Endothelial cell of umbilical vein (primary cell): ENCODE results near the gene HOXD4. TPM values are rescaled to one million over a fixed set of nuclear protein-coding genes. Genes with fewer than 3 reads are reported as not detected.

Source experiments
- BruUV-seq: library from RNA; stranded (reverse); fragments of 400-500 nt; replicated peaks from 2 replicates; lab custom pipeline; 2021; lab: Mats Ljungman, UMichigan
- CTCF ChIA-PET: fragments of 300-600, 350-600 bp; sonication (Branson Sonifier 250); formaldehyde crosslinking; loops from one replicate; lab custom pipeline; 2021; ENCODE audit warnings: antibody characterized with exemption, inconsistent platforms; lab: Charles Lee
- POLR2A ChIA-PET: fragments of 300-600, 350-600 bp; sonication (Branson Sonifier 250); formaldehyde crosslinking; loops from one replicate; lab custom pipeline; 2021; ENCODE audit warnings: antibody characterized with exemption, inconsistent platforms; lab: Charles Lee
- DNase-seq: peaks from one replicate; pipeline ENCODE4 v3.0.0-alpha.2; 2011; ENCODE audit warnings: low read depth, low spot score
- FAIRE-seq: peaks from 2 replicates; lab custom pipeline; 2011; peaks lifted over from hg19 to GRCh38; lab: Jason Lieb, UNC
- H2AFZ ChIP-seq: 2 replicates; pipeline ENCODE4 v1.6.0; 2012; ENCODE audit warnings: low read depth, low read length, control low read depth, inconsistent platforms
- H3K27ac ChIP-seq: 2 replicates; pipeline ENCODE4 v1.5.1; 2011; ENCODE audit warnings: low read depth, mild to moderate bottlenecking, control low read depth, low read length, moderate library complexity; ENCODE audit not compliant: insufficient read depth
- H3K27me3 ChIP-seq, 2 experiments: 2 replicates each; pipeline versions ENCODE4 v1.6.0 to v1.6.1; 2011; ENCODE audit warnings: low read length in 2 of 2, mixed read lengths in 1 of 2; ENCODE audit not compliant: control insufficient read depth in 2 of 2, insufficient read depth in 2 of 2
- H3K36me3 ChIP-seq, 2 experiments: 2 replicates in 1 of 2; 3 replicates in 1 of 2; pipeline ENCODE4 v1.5.1; 2011; ENCODE audit warnings: low read length in 2 of 2, mild to moderate bottlenecking in 1 of 2, moderate library complexity in 1 of 2; ENCODE audit not compliant: control insufficient read depth in 2 of 2, insufficient read depth in 2 of 2; ENCODE audit errors: extremely low read depth in 1 of 2
- H3K4me1 ChIP-seq: 3 replicates; pipeline ENCODE4 v1.5.1; 2011; ENCODE audit warnings: mild to moderate bottlenecking, low read length; ENCODE audit not compliant: control insufficient read depth, insufficient read depth; ENCODE audit errors: extremely low read depth
- H3K4me2 ChIP-seq: 2 replicates; pipeline ENCODE4 v1.6.1; 2011; ENCODE audit warnings: low read length, control low read depth, mixed read lengths; ENCODE audit not compliant: insufficient read depth
- H3K4me3 ChIP-seq, 3 experiments: fragments of 200-600 bp in 1 of 3; sonication (generic), shearing (Covaris generic) in 1 of 3; replicated peaks in 1 of 3; 2 replicates each; pipeline ENCODE4 v1.5.1; 2011 to 2016; ENCODE audit warnings: control low read depth in 3 of 3, low read length in 3 of 3, mild to moderate bottlenecking in 2 of 3, inconsistent platforms in 1 of 3, low read depth in 1 of 3, moderate library complexity in 1 of 3; ENCODE audit not compliant: insufficient read depth in 1 of 3
- H3K79me2 ChIP-seq: 2 replicates; pipeline ENCODE4 v1.6.0; 2012; ENCODE audit warnings: low read length, inconsistent platforms; ENCODE audit not compliant: control insufficient read depth, insufficient read depth
- H3K9ac ChIP-seq: replicated peaks from 2 replicates; pipeline ENCODE3; 2011; ENCODE audit warnings: low read length, control low read depth; ENCODE audit not compliant: insufficient read depth; ENCODE audit errors: extremely low read depth
- H3K9me1 ChIP-seq: replicated peaks from 3 replicates; pipeline ENCODE4 v1.6.0; 2011; ENCODE audit warnings: mild to moderate bottlenecking, low read length; ENCODE audit not compliant: control insufficient read depth, insufficient read depth; ENCODE audit errors: extremely low read depth
- H3K9me3 ChIP-seq: replicated peaks from 2 replicates; pipeline ENCODE4 v1.5.1; 2012; ENCODE audit warnings: low read length, inconsistent platforms; ENCODE audit not compliant: control insufficient read depth, insufficient read depth
- H4K20me1 ChIP-seq: replicated peaks from 2 replicates; pipeline ENCODE3; 2011; ENCODE audit warnings: mild to moderate bottlenecking, low read length; ENCODE audit not compliant: control insufficient read depth, insufficient read depth; ENCODE audit errors: extremely low read depth
- CTCF ChIP-seq, 2 donors: IDR thresholded peaks; 1 replicate in 1 of 2; 2 replicates in 1 of 2; pipeline ENCODE4 v1.5.1; 2011; ENCODE audit warnings: low read length in 2 of 2, mild to moderate bottlenecking in 2 of 2, moderate library complexity in 2 of 2, control low read depth in 1 of 2, inconsistent platforms in 1 of 2, low read depth in 1 of 2; ENCODE audit not compliant: insufficient read depth in 1 of 2; ENCODE audit errors: extremely low read depth in 1 of 2
- EZH2 ChIP-seq: IDR thresholded peaks from 2 replicates; pipeline ENCODE4 v1.6.1; 2012; ENCODE audit warnings: borderline replicate concordance, low read depth, mild to moderate bottlenecking, moderate library complexity, low read length, inconsistent platforms; ENCODE audit not compliant: severe bottlenecking
- FOS ChIP-seq: IDR thresholded peaks from 2 replicates; pipeline ENCODE4 v1.6.1; 2011; ENCODE audit warnings: mild to moderate bottlenecking, low read length, moderate library complexity, borderline replicate concordance; ENCODE audit not compliant: insufficient read depth
- GATA2 ChIP-seq: IDR thresholded peaks from 2 replicates; pipeline ENCODE4 v1.7.0; 2011; ENCODE audit warnings: low read depth, mild to moderate bottlenecking, moderate library complexity, mixed read lengths, low read length; ENCODE audit not compliant: insufficient read length, insufficient read depth
- JUN ChIP-seq: IDR thresholded peaks from 2 replicates; pipeline ENCODE4 v1.6.1; 2011; ENCODE audit warnings: borderline replicate concordance, low read depth; ENCODE audit not compliant: insufficient read length, insufficient read depth
- MAX ChIP-seq: IDR thresholded peaks from 2 replicates; pipeline ENCODE4 v1.6.1; 2011; ENCODE audit not compliant: insufficient read depth, insufficient read length
- MYC ChIP-seq: IDR thresholded peaks from one replicate; pipeline ENCODE4 v1.6.1; 2011; ENCODE audit warnings: mild to moderate bottlenecking, low read depth, low read length
- POLR2A ChIP-seq: IDR thresholded peaks from 2 replicates; pipeline ENCODE4 v1.6.1; 2012; ENCODE audit warnings: low read depth, mild to moderate bottlenecking, control low read depth, low read length
- POLR2AphosphoS5 ChIP-seq: IDR thresholded peaks from 2 replicates; pipeline ENCODE4 v1.6.1; 2012; ENCODE audit warnings: low read depth, mild to moderate bottlenecking, control low read depth, low read length, moderate library complexity; ENCODE audit not compliant: insufficient read depth
- dilution Hi-C: fragments of 300-500 bp; cut with MboI; formaldehyde crosslinking; loops from one replicate; pipeline ENCODE4 v1.15.0; 2019; ENCODE audit warnings: low sequenced_read_pairs; ENCODE audit not compliant: extremely low pct_ligation_motif_present
- intact Hi-C: fragments of 100-400 bp; cut with micrococcal nuclease; formaldehyde crosslinking; loops from one replicate; pipeline ENCODE4 v1.10.0; 2022
- polyA plus RNA-seq, 4 experiments: library from polyadenylated mRNA; depleted of rRNA in 3 of 4; stranded (reverse) in 3 of 4; unstranded in 1 of 4; fragments of >200 nt; gene quantifications; 2 replicates each; pipeline versions ENCODE4 v1.2.1 to v1.2.3, GENCODE V29; 2011 to 2012; ENCODE audit warnings: missing spikeins in 1 of 4
- total RNA-seq: library from RNA; stranded (reverse); gene quantifications from 2 replicates; pipeline ENCODE4 v1.2.3, GENCODE V29; 2021

Gene HOXD4
- total and polyA plus RNA-seq, 2 donors (not counting 3 experiments of a cell fraction or from before 2014, with no cell fraction given): 7.6 to 13.7 TPM

- Histone ChIP-seq H3K36me3 (no peaks in the 10 kb centered on the region), H3K27ac (no peak overlapping the region), H4K20me1 (no peaks in the 10 kb centered on the region), H3K4me1 (peaks cover 2% of the 10 kb centered on the region), H3K4me3 (no peak overlapping the region), H3K4me2 (no peak overlapping the region), H3K79me2 (no peaks in the 10 kb centered on the region), H2AFZ (no peak overlapping the region), H3K27me3 (peaks cover 5 to 10% of the 10 kb centered on the region in 2 experiments), H3K9me1 (no peaks in the 10 kb centered on the region), H3K9ac (no peak overlapping the region), H3K9me3 (no peaks in the 10 kb centered on the region)
- BruUV-seq: no TSS peak
- ChIA-PET CTCF (interaction anchor here (0.8 to 3.4 kb wide), 2 partner anchors 295 to 394 kb away, joined by 3 to 14 read pairs; no protein-coding TSS in a partner anchor), POLR2A (no interaction called here)
- DNase-seq: no peak
- FAIRE-seq: no peak
- TF ChIP-seq MYC (no peak), POLR2AphosphoS5 (no peak), JUN (no peak), FOS (no peak)
- intact Hi-C loops: no loop called here
- dilution Hi-C loops: no loop called here
These were observed 9.1 kb downstream of the HOXD4 start for GRCh38 chr2:176160251-176160985.

- H3K9me3 ChIP-seq: no peaks in the 10 kb centered on the region
- no peaks in the 10 kb centered on the region for H3K79me2 ChIP-seq
- FAIRE-seq (no peak), DNase-seq (no peak)
- ChIA-PET POLR2A (no interaction called here), CTCF (interaction anchor here (0.7 to 3.4 kb wide), 7 partner anchors 10 to 1004 kb away, joined by 3 to 18 read pairs (median 4); partner anchors contain the start of gene MTX2)
- dilution Hi-C loops (no loop called here), intact Hi-C loops (no loop called here)
- H3K4me1 ChIP-seq: peaks cover 3% of the 10 kb centered on the region
- no peaks in the 10 kb centered on the region for H3K9me1 ChIP-seq
- H2AFZ ChIP-seq: no peak overlapping the region
- no peak overlapping the region for H3K4me3 ChIP-seq
- no peak overlapping the region for H3K4me2 ChIP-seq
- TF ChIP-seq CTCF (IDR thresholded peaks at IDR 0.05; ENCODE audit: extremely low read depth in 1 of 2, insufficient read depth in 1 of 2, low read depth in 1 of 2, low read length in 2 of 2) (no peak), MYC (no peak), JUN (no peak), POLR2A (no peak), FOS (no peak), EZH2 (no peak), GATA2 (no peak), MAX (no peak), POLR2AphosphoS5 (no peak)
- H3K27ac ChIP-seq: no peak overlapping the region
- peaks cover 5 to 15% of the 10 kb centered on the region in 2 experiments for H3K27me3 ChIP-seq
- no peaks in the 10 kb centered on the region for H3K36me3 ChIP-seq
- BruUV-seq: no TSS peak
- no peaks in the 10 kb centered on the region for H4K20me1 ChIP-seq
- H3K9ac ChIP-seq: no peak overlapping the region
These were observed 9.9 kb downstream of the HOXD4 start for GRCh38 chr2:176160986-176161824.
